HepG2 (cell line): ENCODE data around the gene NFATC1. TPM values are rescaled to one million over a fixed set of nuclear protein-coding genes. Genes with fewer than 3 reads are reported as not detected.

Experiments used
- ATAC-seq: fragments of 200-7000 bp; cut with Tn5 transposase; 3 replicates; pipeline ENCODE4 v1.9.1; 2020; ENCODE audit warnings: mild to moderate bottlenecking, moderate library complexity
- BruUV-seq: library from RNA; stranded (reverse); fragments of 400-500 nt; replicated peaks from 2 replicates; lab custom pipeline; 2021; lab: Mats Ljungman, UMichigan
- CTCF ChIA-PET: fragments of 300-600 bp; formaldehyde crosslinking; extraction: SDS; loops from one replicate; lab custom pipeline; 2021; ENCODE audit warnings: low total read pairs, inconsistent platforms, low intra/inter-chr PET ratio; lab: Yijun Ruan, JAX
- POLR2A ChIA-PET: fragments of 350-600 bp; sonication (Branson Sonifier 250); formaldehyde crosslinking; loops from one replicate; lab custom pipeline; 2020; ENCODE audit warnings: antibody characterized with exemption, inconsistent platforms; lab: Yijun Ruan, JAX
- DNase-seq: peaks from one replicate; pipeline ENCODE4 v3.0.0-alpha.2; 2015; ENCODE audit warnings: low spot score
- FAIRE-seq: peaks from 3 replicates; lab custom pipeline; 2011; peaks lifted over from hg19 to GRCh38; lab: Jason Lieb, UNC
- H2AFZ ChIP-seq: one replicate; pipeline ENCODE4 v1.6.1; 2011; ENCODE audit warnings: low read length, inconsistent platforms
- H3K27ac ChIP-seq: fragments of 300-600 bp; 3 replicates; pipeline ENCODE4 v1.8.0; 2011; ENCODE audit warnings: mixed run types, mild to moderate bottlenecking, mixed read lengths, low read length, inconsistent platforms; ENCODE audit not compliant: insufficient read depth; ENCODE audit errors: extremely low read length
- H3K27me3 ChIP-seq, 2 experiments: fragments of 200-600 bp in 1 of 2; 2 replicates in 1 of 2; 3 replicates in 1 of 2; pipeline versions ENCODE4 v1.6.0 to v1.8.0; 2011; ENCODE audit warnings: low read length in 2 of 2, mild to moderate bottlenecking in 2 of 2, moderate library complexity in 2 of 2, inconsistent platforms in 1 of 2; ENCODE audit not compliant: insufficient read depth in 2 of 2, control insufficient read depth in 1 of 2
- H3K36me3 ChIP-seq, 2 experiments: fragments of 200-600 bp in 1 of 2; replicated peaks in 1 of 2; 2 replicates in 1 of 2; 3 replicates in 1 of 2; pipeline versions ENCODE4 v1.5.1 to v1.8.0; 2011; ENCODE audit warnings: low read length in 2 of 2, inconsistent platforms in 1 of 2; ENCODE audit not compliant: insufficient read depth in 2 of 2, control insufficient read depth in 1 of 2
- H3K4me1 ChIP-seq: 2 replicates; pipeline ENCODE4 v1.5.1; 2012; ENCODE audit warnings: low read length, inconsistent platforms; ENCODE audit not compliant: insufficient read depth
- H3K4me2 ChIP-seq: 2 replicates; pipeline ENCODE4 v1.6.0; 2011; ENCODE audit warnings: low read depth, low read length, inconsistent platforms
- H3K4me3 ChIP-seq, 3 experiments: fragments of 200-600 bp in 1 of 3; sonication (generic), shearing (Covaris generic) in 1 of 3; replicated peaks in 1 of 3; 2 replicates each; pipeline ENCODE4 v1.5.1; 2011 to 2016; ENCODE audit warnings: low read length in 3 of 3, inconsistent platforms in 2 of 3, low read depth in 2 of 3, mild to moderate bottlenecking in 2 of 3, control low read depth in 1 of 3, mixed read lengths in 1 of 3; ENCODE audit not compliant: insufficient read depth in 1 of 3
- H3K79me2 ChIP-seq: one replicate; pipeline ENCODE4 v1.6.1; 2011; ENCODE audit warnings: low read length, inconsistent platforms; ENCODE audit not compliant: insufficient read depth
- H3K9ac ChIP-seq: 2 replicates; pipeline ENCODE4 v1.6.0; 2011; ENCODE audit warnings: mild to moderate bottlenecking, low read depth, low read length, inconsistent platforms; ENCODE audit not compliant: insufficient read depth
- H3K9me3 ChIP-seq: 2 replicates; pipeline ENCODE4 v1.5.1; 2012; ENCODE audit warnings: mild to moderate bottlenecking, low read length
- H4K20me1 ChIP-seq: 2 replicates; pipeline ENCODE4 v1.6.0; 2011; ENCODE audit warnings: inconsistent platforms, mild to moderate bottlenecking, low read length, moderate library complexity; ENCODE audit not compliant: insufficient read depth
- CCAR2 ChIP-seq: fragments of 200-400 bp; formaldehyde crosslinking; optimal IDR thresholded peaks from 2 replicates; pipeline ENCODE3; 2018; ENCODE audit warnings: low read depth, mild to moderate bottlenecking, low read length, moderate library complexity
- ELF3 ChIP-seq: IDR thresholded peaks from 2 replicates; pipeline ENCODE4 v1.6.1; 2016; ENCODE audit warnings: missing genetic modification reagents, missing compliant biosample characterization
- KMT2B ChIP-seq: IDR thresholded peaks from 2 replicates; pipeline ENCODE4 v1.6.1; 2016; ENCODE audit warnings: missing genetic modification reagents, missing compliant biosample characterization
- NFE2L2 ChIP-seq: fragments of 150-350 bp; IDR thresholded peaks from 2 replicates; pipeline ENCODE4 v1.6.1; 2014; ENCODE audit warnings: low read length
- RFX3 ChIP-seq: IDR thresholded peaks from 2 replicates; pipeline ENCODE4 v1.6.1; 2016; ENCODE audit warnings: missing biosample characterization, missing genetic modification reagents
- RXRB ChIP-seq: IDR thresholded peaks from 2 replicates; pipeline ENCODE4 v1.6.1; 2016; ENCODE audit warnings: borderline replicate concordance, missing genetic modification reagents, missing compliant biosample characterization
- THAP11 ChIP-seq: IDR thresholded peaks from 2 replicates; pipeline ENCODE4 v1.6.1; 2016; ENCODE audit warnings: missing biosample characterization, missing genetic modification reagents
- ZBTB7A ChIP-seq: sonication (generic); formaldehyde crosslinking; IDR thresholded peaks from 2 replicates; pipeline ENCODE4 v1.8.0; 2022; ENCODE audit warnings: mild to moderate bottlenecking, missing genetic modification reagents
- ZNF253 ChIP-seq: sonication (generic); formaldehyde crosslinking; IDR thresholded peaks from 2 replicates; pipeline ENCODE4 v1.8.0; 2022; ENCODE audit warnings: mild to moderate bottlenecking, missing genetic modification reagents, borderline replicate concordance
- ZNF292 ChIP-seq: sonication (generic); formaldehyde crosslinking; IDR thresholded peaks from 2 replicates; pipeline ENCODE4 v1.8.1; 2022; ENCODE audit warnings: mild to moderate bottlenecking, low read depth, missing genetic modification reagents, borderline replicate concordance
- ZNF550 ChIP-seq: sonication (generic); formaldehyde crosslinking; IDR thresholded peaks from 2 replicates; pipeline ENCODE4 v1.4.0; 2020; ENCODE audit warnings: mild to moderate bottlenecking, missing genetic modification reagents, borderline replicate concordance
- ZNF574 ChIP-seq: sonication (generic); formaldehyde crosslinking; IDR thresholded peaks from 2 replicates; pipeline ENCODE4 v1.4.0; 2020; ENCODE audit warnings: missing genetic modification reagents
- ZNF7 ChIP-seq: IDR thresholded peaks from 2 replicates; pipeline ENCODE4 v1.6.1; 2016; ENCODE audit warnings: missing biosample characterization, missing genetic modification reagents
- ZNF709 ChIP-seq: sonication (generic); formaldehyde crosslinking; IDR thresholded peaks from 2 replicates; pipeline ENCODE4 v1.5.0; 2020; ENCODE audit warnings: mild to moderate bottlenecking, missing genetic modification reagents
- WGBS: methylation state at CpG from one replicate; pipeline ENCODE4 v1.1.6; 2017; ENCODE audit warnings: low lambda C conversion rate; 5-methylcytosine and 5-hydroxymethylcytosine counted together
- in situ Hi-C: cut with HindIII; loops from 2 replicates; pipeline ENCODE4 v1.10.0; 2017; ENCODE audit warnings: low pct_unique_long_range_greater_than_20kb; ENCODE audit not compliant: extremely low pct_ligation_motif_present
- intact Hi-C: fragments of 100-400 bp; cut with micrococcal nuclease; formaldehyde crosslinking; loops from one replicate; pipeline ENCODE4 v1.10.0; 2022; ENCODE audit not compliant: unreplicated experiment
- polyA plus RNA-seq, 8 experiments: library from polyadenylated mRNA; depleted of rRNA in 3 of 8; stranded (reverse) in 7 of 8; unstranded in 1 of 8; fragments of >200 nt; fragmentation: Illumina TruSeq in 4 of 8; extraction: Trizol in 4 of 8; gene quantifications; 2 replicates each; pipeline versions ENCODE4 v1.2.1 to v1.2.3, GENCODE V29; 2011 to 2016; ENCODE audit warnings: low read depth in 4 of 8, missing spikeins in 1 of 8, mixed read lengths in 1 of 8; ENCODE audit not compliant: insufficient read depth in 1 of 8
- total RNA-seq, 5 experiments: library from RNA; depleted of rRNA; stranded (reverse); fragments of >200 nt; fragmentation: Illumina TruSeq; extraction: Trizol; gene quantifications; 2 replicates each; pipeline ENCODE4 v1.2.3, GENCODE V29; 2016; ENCODE audit warnings: low read depth in 1 of 5
- TF ChIP-seq, protein P1 (sequence below): sonication (generic); formaldehyde crosslinking; IDR thresholded peaks from 2 replicates; pipeline ENCODE4 v1.4.0; 2020; ENCODE audit warnings: mild to moderate bottlenecking, missing genetic modification reagents

The NFATC1 gene
- total and polyA plus RNA-seq, 2 of the 13 experiments (the other 11 are each of a cell fraction or from before 2014, with no cell fraction given) = not detected

- Histone ChIP-seq H3K9me3 (peaks cover 4% of the 10 kb centered on the region; the same call in 1 of the 2 replicates), H3K4me1 (no peaks in the 10 kb centered on the region), H3K4me3 (no peak overlapping the region), H3K4me2 (no peak overlapping the region), H2AFZ (no peak overlapping the region), H4K20me1 (no peaks in the 10 kb centered on the region), H3K27ac (no peak overlapping the region), H3K36me3 (no peaks in the 10 kb centered on the region), H3K9ac (no peak overlapping the region), H3K79me2 (no peaks in the 10 kb centered on the region), H3K27me3 (peaks cover 7 to 30% of the 10 kb centered on the region in 2 experiments)
- 89% methylated on average over 19 of the region's 41 CpGs for WGBS
- intact Hi-C loops = no loop called here
- FAIRE-seq (no peak), ATAC-seq (no peak), DNase-seq (no peak)
- CTCF ChIA-PET = no interaction called here
- no peak for TF ChIP-seq ZNF709 (CRISPR knock-in tag)
- no peak for TF ChIP-seq ELF3 (CRISPR knock-in tag)
- TF ChIP-seq RFX3 = no peak
- no peak for TF ChIP-seq ZNF550 (CRISPR knock-in tag)
- TF ChIP-seq ZNF574 = no peak
- no peak for TF ChIP-seq THAP11 (CRISPR knock-in tag)
- TF ChIP-seq ZNF292 (CRISPR knock-in tag) = no peak
- no peak for TF ChIP-seq RXRB (CRISPR knock-in tag)
- TF ChIP-seq, protein P1, sequence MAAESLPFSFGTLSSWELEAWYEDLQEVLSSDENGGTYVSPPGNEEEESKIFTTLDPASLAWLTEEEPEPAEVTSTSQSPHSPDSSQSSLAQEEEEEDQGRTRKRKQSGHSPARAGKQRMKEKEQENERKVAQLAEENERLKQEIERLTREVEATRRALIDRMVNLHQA (CRISPR knock-in tag) = no peak
- no peak for TF ChIP-seq CCAR2
- no peak for TF ChIP-seq KMT2B
- TF ChIP-seq ZNF253 = no peak
- no peak for TF ChIP-seq ZNF7 (CRISPR knock-in tag)
- no peak for TF ChIP-seq NFE2L2
- no peak for TF ChIP-seq ZBTB7A (CRISPR knock-in tag)
- no TSS peak for BruUV-seq
- in situ Hi-C loops = no loop called here
- POLR2A ChIA-PET = no interaction called here
Measured at GRCh38 chr18:79493801-79494211, 98.1 kb downstream of the NFATC1 start.
